Activated CD8-positive, alpha-beta T cell treated with anti-CD3 and anti-CD28 coated beads for 36 hours (primary cell): ENCODE measurements around the gene SAP30BP. TPM values are rescaled to one million over a fixed set of nuclear protein-coding genes. Genes with fewer than 3 reads are reported as not detected.

Experiments
- ATAC-seq: fragments of 200-7000 bp; cut with Tn5 transposase; one replicate; pipeline ENCODE4 v1.10.0; 2021; ENCODE audit warnings: mild to moderate bottlenecking, moderate library complexity
- CTCF ChIA-PET: fragments of 350-600 bp; sonication (Branson Sonifier 250); formaldehyde crosslinking; loops from one replicate; lab custom pipeline; 2021; ENCODE audit warnings: antibody characterized with exemption; lab: Charles Lee
- POLR2A ChIA-PET: fragments of 350-600 bp; sonication (Branson Sonifier 250); formaldehyde crosslinking; loops from one replicate; lab custom pipeline; 2021; ENCODE audit warnings: antibody characterized with exemption; lab: Charles Lee
- DNase-seq: peaks from one replicate; pipeline ENCODE4 v3.0.0-alpha.2; 2020
- H3K27ac Mint-ChIP-seq: one replicate; pipeline ENCODE4 v1.8.0; 2021; ENCODE audit warnings: mild to moderate bottlenecking, mixed read lengths
- H3K27me3 Mint-ChIP-seq: one replicate; pipeline ENCODE4 v1.8.0; 2021; ENCODE audit warnings: mixed read lengths
- H3K36me3 Mint-ChIP-seq: one replicate; pipeline ENCODE4 v1.8.0; 2021; ENCODE audit warnings: low read depth, mixed read lengths
- H3K4me1 Mint-ChIP-seq: one replicate; pipeline ENCODE4 v1.8.0; 2021; ENCODE audit warnings: low read depth, mixed read lengths
- H3K4me3 Mint-ChIP-seq: one replicate; pipeline ENCODE4 v1.8.0; 2021; ENCODE audit warnings: mild to moderate bottlenecking, moderate library complexity, mixed read lengths
- H3K9me3 Mint-ChIP-seq: one replicate; pipeline ENCODE4 v1.8.0; 2021; ENCODE audit warnings: mixed read lengths
- intact Hi-C: fragments of 100-400 bp; cut with micrococcal nuclease; formaldehyde crosslinking; loops from one replicate; pipeline ENCODE4 v1.10.0; 2022
- total RNA-seq, 2 experiments: library from RNA; stranded (reverse); gene quantifications; one replicate each; pipeline ENCODE4 v1.2.3, GENCODE V29; 2021
- TF ChIP-seq, protein P1 (sequence below): fragments of 200-600 bp; IDR thresholded peaks from one replicate; pipeline ENCODE4 v1.8.0; 2022; ENCODE audit warnings: antibody characterized with exemption, mild to moderate bottlenecking

The SAP30BP gene
- total RNA-seq, 2 experiments from 2014 or later: 73.0 to 75.8 TPM

DNA sequence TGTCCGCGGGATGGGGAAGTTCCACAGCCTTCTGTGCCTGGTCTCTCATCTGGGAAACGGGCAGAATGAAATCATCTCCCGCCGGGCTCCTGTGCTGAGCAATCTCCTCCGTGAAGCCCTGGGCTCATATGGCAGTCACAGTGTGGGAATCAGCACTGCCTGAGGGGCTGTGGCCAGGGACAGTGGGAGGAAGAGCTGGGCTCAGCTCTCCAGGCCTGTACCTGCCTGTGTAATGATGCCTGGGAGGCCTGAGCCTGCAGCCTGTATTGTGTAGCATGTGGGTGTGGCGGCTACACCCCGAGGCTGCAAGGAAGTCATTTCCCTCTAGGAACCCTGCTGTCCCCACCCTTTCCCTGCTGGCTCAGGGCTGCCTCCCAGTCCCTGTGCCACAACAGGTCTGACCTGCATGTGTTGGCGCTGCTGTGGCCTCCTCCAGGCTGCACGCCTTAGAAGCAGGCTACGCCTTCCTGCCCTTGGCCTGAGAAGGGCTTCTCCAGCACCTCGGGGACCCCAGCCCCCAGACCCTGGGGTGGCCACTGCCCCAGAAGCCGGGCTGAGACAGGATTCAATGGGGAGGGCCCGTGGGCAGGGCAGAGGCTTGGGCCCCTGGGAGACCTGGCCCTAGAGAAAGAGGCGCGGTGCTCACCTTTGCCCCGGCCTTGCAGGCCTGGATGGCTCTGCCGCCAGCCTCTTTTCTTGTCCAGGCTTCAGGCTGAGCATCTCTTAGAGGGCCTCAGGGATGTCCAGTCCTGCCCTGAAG lies 56.2 kb downstream of the SAP30BP start:
- Mint-ChIP-seq H3K9me3 (no peaks in the 10 kb centered on the region), H3K4me3 (no peak overlapping the region), H3K4me1 (peaks cover 3% of the 10 kb centered on the region), H3K27me3 (peaks cover 6% of the 10 kb centered on the region), H3K36me3 (no peaks in the 10 kb centered on the region), H3K27ac (no peak overlapping the region)
- ChIA-PET POLR2A (no interaction called here), CTCF (interaction anchor here (22.4 kb wide), 1 partner anchor 26 kb away, joined by 217 read pairs; no protein-coding TSS in a partner anchor)
- DNase-seq (no peak), ATAC-seq (no peak)
- intact Hi-C loops: no loop called here
- TF ChIP-seq, protein P1, sequence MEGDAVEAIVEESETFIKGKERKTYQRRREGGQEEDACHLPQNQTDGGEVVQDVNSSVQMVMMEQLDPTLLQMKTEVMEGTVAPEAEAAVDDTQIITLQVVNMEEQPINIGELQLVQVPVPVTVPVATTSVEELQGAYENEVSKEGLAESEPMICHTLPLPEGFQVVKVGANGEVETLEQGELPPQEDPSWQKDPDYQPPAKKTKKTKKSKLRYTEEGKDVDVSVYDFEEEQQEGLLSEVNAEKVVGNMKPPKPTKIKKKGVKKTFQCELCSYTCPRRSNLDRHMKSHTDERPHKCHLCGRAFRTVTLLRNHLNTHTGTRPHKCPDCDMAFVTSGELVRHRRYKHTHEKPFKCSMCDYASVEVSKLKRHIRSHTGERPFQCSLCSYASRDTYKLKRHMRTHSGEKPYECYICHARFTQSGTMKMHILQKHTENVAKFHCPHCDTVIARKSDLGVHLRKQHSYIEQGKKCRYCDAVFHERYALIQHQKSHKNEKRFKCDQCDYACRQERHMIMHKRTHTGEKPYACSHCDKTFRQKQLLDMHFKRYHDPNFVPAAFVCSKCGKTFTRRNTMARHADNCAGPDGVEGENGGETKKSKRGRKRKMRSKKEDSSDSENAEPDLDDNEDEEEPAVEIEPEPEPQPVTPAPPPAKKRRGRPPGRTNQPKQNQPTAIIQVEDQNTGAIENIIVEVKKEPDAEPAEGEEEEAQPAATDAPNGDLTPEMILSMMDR: no peak

DNA sequence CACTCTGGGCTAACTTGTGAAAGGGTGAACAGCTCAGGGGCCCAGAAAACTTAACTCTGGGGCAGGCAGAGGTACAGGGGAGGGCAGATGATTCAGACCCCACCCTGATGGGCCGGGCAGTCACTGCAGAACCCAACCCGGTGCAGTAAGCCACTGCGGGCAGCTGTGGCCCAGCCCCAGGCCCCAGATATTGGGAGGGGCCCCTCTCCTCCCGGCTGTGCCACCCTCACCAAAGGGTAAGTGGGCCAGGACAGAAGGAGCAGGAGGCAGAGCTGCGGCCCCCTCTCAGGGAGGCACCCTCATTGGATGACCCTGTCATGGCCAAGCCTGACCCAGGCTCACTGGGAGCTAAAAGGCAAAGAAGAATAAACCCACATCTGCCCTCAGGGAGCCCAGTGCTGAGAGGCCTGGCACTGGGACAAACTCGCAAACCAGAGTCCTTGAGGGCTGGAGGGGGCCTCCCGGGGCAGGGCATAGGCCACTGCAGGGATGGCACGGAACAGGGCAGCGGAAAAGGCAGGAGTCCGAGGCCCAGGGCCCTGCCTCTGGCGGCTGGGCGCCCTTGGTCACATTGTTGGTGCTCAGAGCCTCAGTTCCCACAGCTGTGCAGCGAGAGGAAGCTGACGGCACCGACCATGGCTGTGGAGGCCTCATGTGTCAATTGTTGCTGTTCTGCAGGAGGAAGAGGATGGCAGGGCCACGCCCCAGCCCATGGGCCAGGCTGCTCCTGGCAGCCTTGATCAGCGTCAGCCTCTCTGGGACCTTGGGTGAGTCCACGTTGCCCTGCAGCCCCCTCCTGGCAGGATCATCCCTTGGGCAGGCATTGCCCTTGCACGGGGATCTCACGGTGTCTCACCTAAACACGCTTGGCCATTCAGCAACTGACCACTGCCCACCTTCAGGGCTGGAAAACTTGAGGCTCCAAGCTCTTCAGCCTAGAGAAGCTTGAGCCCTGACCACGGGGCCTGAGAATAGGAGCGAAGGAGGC lies 57.2 kb downstream of the SAP30BP start:
- H3K36me3 Mint-ChIP-seq: no peaks in the 10 kb centered on the region

DNA sequence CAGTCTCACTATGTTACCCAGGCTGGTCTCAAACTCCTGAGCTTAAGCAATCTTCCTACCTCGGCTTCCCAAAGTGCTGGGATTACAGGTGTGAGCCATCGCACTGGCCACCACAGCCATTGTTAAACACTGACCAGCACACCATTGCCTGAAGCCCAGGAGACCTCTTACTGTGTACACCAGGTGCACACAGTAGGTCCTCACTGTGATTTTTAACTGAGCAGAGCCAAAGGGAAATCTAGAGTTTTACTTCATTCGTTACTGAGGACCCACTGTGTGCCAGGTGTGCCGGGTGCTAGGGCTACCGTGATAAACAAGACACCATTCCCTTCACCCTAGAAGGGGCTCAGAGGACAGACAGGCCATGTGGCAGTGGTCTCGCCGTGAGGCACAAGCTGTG lies 58.4 kb downstream of the SAP30BP start:
- POLR2A ChIA-PET: interaction anchor here (1.0 to 1.7 kb wide), 2 partner anchors 21 to 53 kb away, joined by 3 to 5 read pairs; no protein-coding TSS in a partner anchor

More for the DNA sequence above, 57.2 kb downstream of the SAP30BP start:
- intact Hi-C loops: no loop called here
- POLR2A ChIA-PET: interaction anchor here (1.7 kb wide), 1 partner anchor 52 kb away, joined by 5 read pairs; no protein-coding TSS in a partner anchor
- no peak for ATAC-seq
- CTCF ChIA-PET: interaction anchor here (22.4 kb wide), 1 partner anchor 25 kb away, joined by 217 read pairs; no protein-coding TSS in a partner anchor
- Mint-ChIP-seq H3K27me3 (peaks cover 4% of the 10 kb centered on the region), H3K9me3 (no peaks in the 10 kb centered on the region), H3K27ac (no peak overlapping the region), H3K4me3 (no peak overlapping the region), H3K4me1 (peaks cover 3% of the 10 kb centered on the region)
- TF ChIP-seq, protein P1: no peak
- no peak for DNase-seq

DNA sequence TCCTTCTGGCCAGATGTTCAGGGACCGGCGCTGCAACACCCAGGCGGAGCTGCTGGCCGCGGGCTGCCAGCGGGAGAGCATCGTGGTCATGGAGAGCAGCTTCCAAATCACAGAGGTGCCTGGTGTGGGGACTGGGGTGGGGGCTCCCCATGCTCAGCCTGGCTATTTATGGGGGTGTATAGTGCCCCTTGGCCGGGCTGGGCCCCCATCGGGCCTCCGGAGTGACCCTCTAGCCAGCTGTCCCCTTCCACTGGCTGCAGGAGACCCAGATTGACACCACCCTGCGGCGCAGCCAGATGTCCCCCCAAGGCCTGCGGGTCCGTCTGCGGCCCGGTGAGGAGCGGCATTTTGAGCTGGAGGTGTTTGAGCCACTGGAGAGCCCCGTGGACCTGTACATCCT lies 60.3 kb downstream of the SAP30BP start:
- no peaks in the 10 kb centered on the region for H3K9me3 Mint-ChIP-seq
- POLR2A ChIA-PET: interaction anchor here (0.6 to 0.8 kb wide), 2 partner anchors 38 to 293 kb away, joined by 3 read pairs; partner anchors contain the start of gene GALK1
- TF ChIP-seq, protein P1: no peak
- no peaks in the 10 kb centered on the region for H3K36me3 Mint-ChIP-seq
- ATAC-seq (no peak), DNase-seq (no peak)
- H3K27ac Mint-ChIP-seq: no peak overlapping the region
- intact Hi-C loops: no loop called here
- CTCF ChIA-PET: interaction anchor here (1.1 to 22.4 kb wide), 2 partner anchors 22 to 94 kb away, joined by 4 to 217 read pairs; partner anchors contain the start of gene SMIM5
- no peak overlapping the region for H3K4me3 Mint-ChIP-seq
- no peaks in the 10 kb centered on the region for H3K4me1 Mint-ChIP-seq
- H3K27me3 Mint-ChIP-seq: no peaks in the 10 kb centered on the region

More for the DNA sequence above, 58.4 kb downstream of the SAP30BP start:
- Mint-ChIP-seq H3K36me3 (no peaks in the 10 kb centered on the region), H3K9me3 (no peaks in the 10 kb centered on the region), H3K27me3 (peaks cover 2% of the 10 kb centered on the region), H3K4me1 (peaks cover 2% of the 10 kb centered on the region), H3K4me3 (no peak overlapping the region), H3K27ac (no peak overlapping the region)
- intact Hi-C loops: no loop called here
- ATAC-seq: no peak
- TF ChIP-seq, protein P1: no peak
- CTCF ChIA-PET: interaction anchor here (22.4 kb wide), 1 partner anchor 24 kb away, joined by 217 read pairs; no protein-coding TSS in a partner anchor
- no peak for DNase-seq
